ENCODE measurements around the gene SERPINE1. TPM values are rescaled to one million over a fixed set of nuclear protein-coding genes. Genes with fewer than 3 reads are reported as not detected.

The SERPINE1 gene
- total RNA-seq, 1 experiment from 2014 or later, result not detected

DNA sequence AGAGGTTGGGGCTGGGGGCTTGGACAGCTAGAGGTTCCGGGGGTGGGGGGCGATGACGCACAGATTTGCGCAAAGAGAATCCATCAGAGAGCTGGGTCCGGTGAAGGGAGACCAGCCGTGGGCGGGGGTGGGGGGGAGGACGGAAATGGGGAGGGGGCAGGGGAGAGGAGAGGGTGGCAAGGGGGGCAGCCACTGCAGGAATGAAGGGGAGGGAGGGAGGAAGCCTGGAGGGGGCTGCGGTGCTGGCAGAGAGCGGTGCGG, 39.7 kb downstream of the SERPINE1 start:
- Histone ChIP-seq H3K4me3 (ENCODE audit: low read length) (no peak overlapping the region), H3K27me3 (ENCODE audit: low read length) (no peaks in the 10 kb centered on the region), H2AFZ (ENCODE audit: low read length) (no peak overlapping the region), H3K27ac (ENCODE audit: low read length) (no peak overlapping the region), H3K9ac (ENCODE audit: low read length) (no peak overlapping the region), H3K79me2 (ENCODE audit: low read length) (0 out of 2 replicates have a peak, but pooled peaks cover 5% of the 10 kb centered on the region), H4K20me1 (ENCODE audit: insufficient read depth, low read depth, low read length) (peaks cover 30% of the 10 kb centered on the region), H3K4me2 (ENCODE audit: low read depth, low read length, poor library complexity, severe bottlenecking) (no peak overlapping the region), H3K4me1 (ENCODE audit: low read length) (peaks cover 42% of the 10 kb centered on the region), H3K36me3 (ENCODE audit: insufficient read depth, low read length) (no peaks in the 10 kb centered on the region), H3K9me2 (replicated peaks; ENCODE audit: insufficient read depth, low read length) (no peaks in the 10 kb centered on the region), H3K9me3 (ENCODE audit: low read length) (no peaks in the 10 kb centered on the region)
- no peak for DNase-seq

DNA sequence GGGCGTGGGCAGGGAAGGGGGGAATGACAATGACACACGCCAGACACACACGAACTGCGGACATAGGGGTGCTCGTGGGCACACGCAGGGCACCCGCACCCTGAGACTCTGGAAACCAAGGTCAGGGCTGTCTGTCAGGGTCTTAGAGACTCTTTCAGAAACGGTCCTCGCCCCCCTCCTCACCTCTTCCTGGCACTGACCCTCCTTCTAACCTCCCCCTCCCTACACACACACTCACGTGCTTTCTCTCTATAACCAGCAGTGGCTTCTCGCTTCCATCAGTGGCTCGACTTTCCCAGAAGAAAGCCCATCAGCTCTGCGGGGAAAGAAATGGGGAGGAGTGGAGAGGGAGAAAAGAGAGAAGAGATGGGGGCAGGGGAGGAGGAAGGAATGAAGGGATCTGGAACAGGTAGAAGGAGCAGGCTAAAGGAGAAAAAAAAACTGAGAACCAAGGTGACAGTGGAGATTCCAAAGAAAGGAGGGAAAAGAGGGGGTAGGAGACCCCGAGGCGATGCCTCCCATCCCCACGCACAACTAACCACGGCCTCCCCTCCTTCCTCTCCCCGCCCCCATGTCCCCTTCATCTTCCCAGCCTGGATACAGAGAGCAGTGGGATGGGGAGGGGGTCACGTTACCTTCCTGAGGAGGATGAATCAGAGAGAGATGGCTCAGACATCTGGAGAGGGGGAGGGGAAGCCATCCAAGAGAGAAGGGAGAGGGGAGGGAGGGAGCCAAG, 40.2 kb downstream of the SERPINE1 start:
- no peaks in the 10 kb centered on the region for H3K9me2 ChIP-seq (replicated peaks; ENCODE audit: insufficient read depth, low read length)
- H3K4me1 ChIP-seq (ENCODE audit: low read length), result peaks cover 40% of the 10 kb centered on the region
- no peak overlapping the region for H3K9ac ChIP-seq (ENCODE audit: low read length)
- no peak overlapping the region for H3K4me2 ChIP-seq (ENCODE audit: low read depth, low read length, poor library complexity, severe bottlenecking)
- no peak overlapping the region for H3K27ac ChIP-seq (ENCODE audit: low read length)
- 0 out of 2 replicates have a peak, but pooled peaks cover 5% of the 10 kb centered on the region for H3K79me2 ChIP-seq (ENCODE audit: low read length)
- no peaks in the 10 kb centered on the region for H3K27me3 ChIP-seq (ENCODE audit: low read length)
- H3K4me3 ChIP-seq (ENCODE audit: low read length), result no peak overlapping the region
- H3K9me3 ChIP-seq (ENCODE audit: low read length), result no peaks in the 10 kb centered on the region
- no peak for DNase-seq
- H3K36me3 ChIP-seq (ENCODE audit: insufficient read depth, low read length), result no peaks in the 10 kb centered on the region
- peaks cover 30% of the 10 kb centered on the region for H4K20me1 ChIP-seq (ENCODE audit: insufficient read depth, low read depth, low read length)
- no peak overlapping the region for H2AFZ ChIP-seq (ENCODE audit: low read length)

DNA sequence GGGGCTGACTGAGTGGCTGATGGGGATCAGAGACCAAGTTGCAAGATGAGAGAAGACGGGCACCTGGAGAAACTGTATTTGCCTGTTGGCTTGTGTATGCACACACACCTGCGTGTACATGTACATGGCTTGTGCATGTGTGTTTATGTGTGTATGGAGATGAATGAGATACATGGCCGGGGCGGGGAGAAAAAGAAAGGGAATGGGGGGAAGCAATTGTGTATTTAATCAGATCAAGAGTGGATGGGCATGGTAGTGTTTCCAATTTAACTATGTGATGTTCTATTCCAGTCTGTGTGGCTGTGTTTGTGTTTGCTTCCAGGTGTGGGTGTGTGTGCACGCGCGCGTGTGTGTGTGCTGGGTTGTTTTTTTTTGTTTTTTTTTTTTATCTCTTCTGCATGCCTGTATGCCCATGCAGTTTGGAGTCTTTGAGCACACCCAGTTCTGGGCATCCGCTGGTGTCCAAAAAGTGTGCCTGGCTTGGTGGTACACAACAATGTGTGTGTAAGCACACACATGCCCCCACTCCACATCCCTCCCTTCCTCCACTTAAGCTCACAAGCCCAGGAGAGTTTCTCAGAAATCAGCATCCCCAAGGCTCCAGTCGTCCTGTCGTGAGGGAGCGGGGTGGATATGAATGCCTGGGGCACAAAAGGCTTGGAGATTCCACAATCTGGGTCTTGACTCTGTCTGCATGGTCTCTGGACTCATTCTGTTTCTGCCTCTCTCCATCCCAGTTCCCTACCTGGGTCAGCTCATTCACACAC, 40.9 kb downstream of the SERPINE1 start:
- no peak overlapping the region for H3K9ac ChIP-seq (ENCODE audit: low read length)
- H3K79me2 ChIP-seq (ENCODE audit: low read length), result 0 out of 2 replicates have a peak, but pooled peaks cover 5% of the 10 kb centered on the region
- no peak overlapping the region for H2AFZ ChIP-seq (ENCODE audit: low read length)
- H3K27me3 ChIP-seq (ENCODE audit: low read length), result no peaks in the 10 kb centered on the region
- DNase-seq, result peak; percentile 60
- H3K4me2 ChIP-seq (ENCODE audit: low read depth, low read length, poor library complexity, severe bottlenecking), result no peak overlapping the region
- peaks cover 30% of the 10 kb centered on the region for H4K20me1 ChIP-seq (ENCODE audit: insufficient read depth, low read depth, low read length)
- H3K4me1 ChIP-seq (ENCODE audit: low read length), result peaks cover 33% of the 10 kb centered on the region
- no peak overlapping the region for H3K4me3 ChIP-seq (ENCODE audit: low read length)
- no peaks in the 10 kb centered on the region for H3K36me3 ChIP-seq (ENCODE audit: insufficient read depth, low read length)
- no peak overlapping the region for H3K27ac ChIP-seq (ENCODE audit: low read length)
- H3K9me2 ChIP-seq (replicated peaks; ENCODE audit: insufficient read depth, low read length), result no peaks in the 10 kb centered on the region
- H3K9me3 ChIP-seq (ENCODE audit: low read length), result no peaks in the 10 kb centered on the region

DNA sequence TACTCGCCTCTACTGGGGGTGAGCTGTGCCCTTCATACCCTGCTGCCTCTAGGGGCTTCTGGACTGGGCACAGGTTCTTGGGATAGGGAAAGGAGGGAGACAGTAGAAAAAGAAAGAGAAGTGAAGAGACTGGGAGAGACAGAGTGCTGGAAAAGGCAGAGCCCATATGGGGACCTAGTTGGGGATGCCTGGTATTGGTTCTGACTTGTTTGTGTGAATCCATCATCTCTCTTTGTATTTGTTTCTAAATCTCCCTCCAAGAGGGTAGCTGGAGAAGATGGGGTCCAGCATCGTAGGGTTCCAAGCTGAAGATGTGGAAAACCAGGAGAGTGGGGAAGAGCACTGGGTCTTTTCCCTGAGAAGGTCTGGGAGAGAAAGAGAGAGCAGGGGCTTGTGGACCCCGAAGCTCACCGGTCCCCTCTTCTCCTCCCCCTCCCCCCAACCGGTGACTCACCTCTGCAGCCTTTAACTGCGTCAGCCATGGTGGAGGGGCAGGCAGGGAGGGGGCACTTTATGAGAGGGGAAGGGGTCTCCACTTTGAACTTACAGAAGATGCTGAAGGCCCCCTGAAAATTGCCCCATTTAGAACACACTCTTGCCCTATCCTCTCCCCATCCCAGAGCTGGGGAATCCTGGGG, 41.6 kb downstream of the SERPINE1 start:
- no peak overlapping the region for H3K9ac ChIP-seq (ENCODE audit: low read length)
- H3K9me3 ChIP-seq (ENCODE audit: low read length), result no peaks in the 10 kb centered on the region

DNA sequence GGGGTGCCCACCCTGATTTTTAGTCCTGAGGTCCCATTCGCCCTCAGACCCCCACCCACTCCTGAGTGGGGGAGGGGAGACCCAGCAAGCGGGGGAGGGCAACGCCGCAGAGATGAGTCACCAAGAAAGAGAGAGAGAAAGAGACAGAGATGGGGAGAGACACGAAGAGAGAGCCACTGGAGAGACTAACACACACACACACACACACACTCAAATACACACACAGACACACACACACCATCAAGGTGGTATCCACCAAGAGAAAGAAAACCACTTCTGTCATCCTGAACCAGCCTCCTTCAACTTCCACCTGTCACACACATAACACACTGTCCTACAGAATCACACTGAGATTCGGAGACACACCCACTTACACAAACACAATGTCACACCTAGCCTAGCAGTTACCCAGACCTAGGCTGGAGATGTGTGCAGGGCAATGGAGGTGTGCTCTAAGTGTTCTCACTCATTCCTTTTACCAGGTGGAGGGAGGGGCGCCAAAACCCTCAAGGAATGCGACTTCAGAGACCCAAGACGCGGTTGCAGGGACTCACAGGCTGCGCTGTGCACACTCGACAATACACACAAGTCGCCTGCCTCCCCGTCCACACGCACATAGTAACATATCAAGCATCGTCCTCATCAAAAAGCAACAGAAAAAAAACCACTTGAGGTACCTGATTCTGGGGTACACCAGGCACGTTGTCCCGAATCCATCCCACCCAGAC, 42.4 kb downstream of the SERPINE1 start:
- peak; percentile 54 for DNase-seq

More for the DNA sequence above, 41.6 kb downstream of the SERPINE1 start:
- Histone ChIP-seq H3K4me2 (ENCODE audit: low read depth, low read length, poor library complexity, severe bottlenecking) (no peak overlapping the region), H2AFZ (ENCODE audit: low read length) (no peak overlapping the region), H4K20me1 (ENCODE audit: insufficient read depth, low read depth, low read length) (peaks cover 30% of the 10 kb centered on the region), H3K4me3 (ENCODE audit: low read length) (no peak overlapping the region), H3K4me1 (ENCODE audit: low read length) (peaks cover 30% of the 10 kb centered on the region), H3K79me2 (ENCODE audit: low read length) (0 out of 2 replicates have a peak, but pooled peaks cover 5% of the 10 kb centered on the region), H3K9me2 (replicated peaks; ENCODE audit: insufficient read depth, low read length) (no peaks in the 10 kb centered on the region), H3K36me3 (ENCODE audit: insufficient read depth, low read length) (no peaks in the 10 kb centered on the region), H3K27ac (ENCODE audit: low read length) (no peak overlapping the region), H3K27me3 (ENCODE audit: low read length) (no peaks in the 10 kb centered on the region)
- DNase-seq, result no peak

DNA sequence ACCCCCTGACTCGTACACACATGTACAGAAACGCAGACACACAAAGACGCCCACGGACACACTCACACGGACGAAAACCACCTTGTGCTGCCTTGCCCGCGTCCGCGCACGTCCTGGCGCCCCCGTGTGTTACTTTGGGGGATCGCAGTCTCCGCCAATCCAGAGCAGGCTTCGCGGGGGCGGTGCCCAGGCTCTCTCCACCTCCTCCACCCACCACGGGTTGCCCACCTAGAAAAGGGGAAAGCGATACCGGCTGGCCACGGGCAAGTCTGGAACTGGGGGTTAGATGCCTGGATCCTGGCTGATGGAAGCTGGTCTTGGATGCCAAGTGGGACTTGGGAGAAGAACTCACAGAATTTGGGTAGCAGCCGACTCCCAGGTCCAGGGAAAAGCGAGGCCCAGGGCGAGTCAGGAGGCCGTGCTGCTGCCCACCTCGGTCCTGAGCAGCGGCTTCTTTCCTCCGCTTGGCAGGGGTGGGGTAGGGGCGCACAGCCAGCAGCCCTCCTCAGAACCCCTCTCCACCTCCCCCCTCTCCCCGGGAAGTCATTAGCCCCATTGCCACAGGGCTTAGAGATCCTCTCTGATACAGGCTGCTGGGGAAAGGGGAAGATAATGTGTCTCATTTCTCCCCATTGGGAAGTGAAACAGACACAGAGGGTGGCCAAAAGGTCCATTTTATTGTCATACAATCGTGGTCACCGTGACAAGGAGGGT, 43.1 kb downstream of the SERPINE1 start:
- H2AFZ ChIP-seq (ENCODE audit: low read length), result no peak overlapping the region

More for the DNA sequence above, 42.4 kb downstream of the SERPINE1 start:
- Histone ChIP-seq H3K9me3 (ENCODE audit: low read length) (no peaks in the 10 kb centered on the region), H3K4me2 (ENCODE audit: low read depth, low read length, poor library complexity, severe bottlenecking) (peak overlapping the region; percentile 22), H3K27me3 (ENCODE audit: low read length) (no peaks in the 10 kb centered on the region), H3K4me1 (ENCODE audit: low read length) (peaks cover 26% of the 10 kb centered on the region), H3K79me2 (ENCODE audit: low read length) (0 out of 2 replicates have a peak, but pooled peaks cover under 1% of the 10 kb centered on the region), H3K9me2 (replicated peaks; ENCODE audit: insufficient read depth, low read length) (no peaks in the 10 kb centered on the region), H3K36me3 (ENCODE audit: insufficient read depth, low read length) (no peaks in the 10 kb centered on the region), H3K9ac (ENCODE audit: low read length) (no peak overlapping the region), H2AFZ (ENCODE audit: low read length) (no peak overlapping the region), H3K27ac (ENCODE audit: low read length) (no peak overlapping the region), H3K4me3 (ENCODE audit: low read length) (no peak overlapping the region), H4K20me1 (ENCODE audit: insufficient read depth, low read depth, low read length) (peaks cover 25% of the 10 kb centered on the region)

DNA sequence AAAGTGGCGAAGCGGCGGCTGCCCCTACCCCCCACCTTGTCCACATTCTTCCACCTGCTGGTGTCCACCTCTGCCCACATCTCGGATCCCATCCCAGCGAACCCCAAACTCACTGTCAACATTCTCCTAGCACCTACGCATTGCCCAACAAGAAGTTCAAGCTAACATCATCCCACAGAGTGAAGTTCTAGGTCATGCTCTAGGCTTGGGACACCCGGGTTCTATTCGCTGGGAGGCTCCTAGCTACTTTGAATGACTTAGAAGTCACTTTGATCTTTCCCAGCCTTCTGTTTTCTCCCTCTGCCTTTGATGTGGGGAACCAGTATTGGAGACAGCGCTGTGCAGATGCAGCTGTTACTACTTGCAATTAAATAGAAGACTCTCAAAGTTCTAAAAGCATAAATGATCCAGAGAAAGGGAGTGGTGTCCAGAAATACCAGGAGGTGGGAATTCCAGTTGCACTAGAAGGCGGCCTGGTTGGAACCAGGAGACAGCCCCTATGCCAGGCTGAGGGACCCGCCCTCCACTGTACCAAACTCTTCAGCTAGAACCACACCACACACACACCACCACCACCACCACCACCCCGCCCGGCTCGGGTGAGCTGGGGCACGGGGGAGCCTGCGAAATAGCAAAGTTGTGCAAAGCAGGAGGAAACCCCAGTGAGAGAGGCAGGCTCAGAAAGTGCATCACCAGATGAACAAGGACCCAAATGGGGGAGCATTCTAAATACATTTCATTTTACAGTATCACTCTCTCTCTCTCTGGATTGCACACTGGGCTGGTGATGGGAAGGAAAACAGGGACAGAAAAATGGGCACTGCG, 43.9 kb downstream of the SERPINE1 start:
- Histone ChIP-seq H3K4me2 (ENCODE audit: low read depth, low read length, poor library complexity, severe bottlenecking) (no peak overlapping the region), H3K4me1 (ENCODE audit: low read length) (peaks cover 12% of the 10 kb centered on the region)

More for the DNA sequence above, 43.1 kb downstream of the SERPINE1 start:
- Histone ChIP-seq H3K4me2 (ENCODE audit: low read depth, low read length, poor library complexity, severe bottlenecking) (peak overlapping the region; percentile 22), H3K9ac (ENCODE audit: low read length) (no peak overlapping the region), H3K27ac (ENCODE audit: low read length) (no peak overlapping the region), H4K20me1 (ENCODE audit: insufficient read depth, low read depth, low read length) (peaks cover 18% of the 10 kb centered on the region), H3K9me2 (replicated peaks; ENCODE audit: insufficient read depth, low read length) (no peaks in the 10 kb centered on the region), H3K4me3 (ENCODE audit: low read length) (no peak overlapping the region), H3K4me1 (ENCODE audit: low read length) (peaks cover 19% of the 10 kb centered on the region), H3K27me3 (ENCODE audit: low read length) (no peaks in the 10 kb centered on the region), H3K9me3 (ENCODE audit: low read length) (no peaks in the 10 kb centered on the region), H3K79me2 (ENCODE audit: low read length) (no peaks in the 10 kb centered on the region), H3K36me3 (ENCODE audit: insufficient read depth, low read length) (no peaks in the 10 kb centered on the region)
- DNase-seq, result peak; percentile 92

More for the DNA sequence above, 43.9 kb downstream of the SERPINE1 start:
- Histone ChIP-seq H3K4me3 (ENCODE audit: low read length) (no peak overlapping the region), H3K27ac (ENCODE audit: low read length) (no peak overlapping the region), H3K36me3 (ENCODE audit: insufficient read depth, low read length) (no peaks in the 10 kb centered on the region), H2AFZ (ENCODE audit: low read length) (no peak overlapping the region), H3K9ac (ENCODE audit: low read length) (no peak overlapping the region), H4K20me1 (ENCODE audit: insufficient read depth, low read depth, low read length) (peaks cover 13% of the 10 kb centered on the region; the same call in 1 of the 2 replicates), H3K9me3 (ENCODE audit: low read length) (no peaks in the 10 kb centered on the region), H3K9me2 (replicated peaks; ENCODE audit: insufficient read depth, low read length) (no peaks in the 10 kb centered on the region), H3K79me2 (ENCODE audit: low read length) (no peaks in the 10 kb centered on the region), H3K27me3 (ENCODE audit: low read length) (no peaks in the 10 kb centered on the region)
- no peak for DNase-seq
